ENCODE measurements around the gene NAALADL2.
"Not testable (repeated sequence)": the region's sequence is repeated elsewhere in the genome, so short reads cannot be mapped to it uniquely, and the experiment has no call there.

The NAALADL2 gene

DNA sequence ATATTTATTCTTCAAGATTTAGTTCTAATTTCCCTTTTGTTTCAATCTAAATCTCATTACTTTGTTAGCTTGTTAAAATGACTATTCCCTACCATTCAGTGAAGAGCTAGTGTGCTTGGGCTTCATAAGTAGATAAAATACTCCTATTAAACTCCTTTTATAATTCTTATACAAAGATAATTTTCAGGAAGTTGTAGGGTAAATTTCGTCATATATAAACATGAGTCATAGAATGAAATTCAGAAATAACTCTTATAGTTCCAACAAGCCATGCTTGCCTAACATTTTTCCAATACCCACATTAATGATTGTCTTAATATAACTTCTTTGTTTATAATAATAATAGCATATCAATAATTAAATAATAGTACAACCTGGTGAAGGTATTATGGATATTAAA, 407.3 kb downstream of the NAALADL2 start:
- DNase-seq (ENCODE audit: low read depth in 3 of 3) = no peak

DNA sequence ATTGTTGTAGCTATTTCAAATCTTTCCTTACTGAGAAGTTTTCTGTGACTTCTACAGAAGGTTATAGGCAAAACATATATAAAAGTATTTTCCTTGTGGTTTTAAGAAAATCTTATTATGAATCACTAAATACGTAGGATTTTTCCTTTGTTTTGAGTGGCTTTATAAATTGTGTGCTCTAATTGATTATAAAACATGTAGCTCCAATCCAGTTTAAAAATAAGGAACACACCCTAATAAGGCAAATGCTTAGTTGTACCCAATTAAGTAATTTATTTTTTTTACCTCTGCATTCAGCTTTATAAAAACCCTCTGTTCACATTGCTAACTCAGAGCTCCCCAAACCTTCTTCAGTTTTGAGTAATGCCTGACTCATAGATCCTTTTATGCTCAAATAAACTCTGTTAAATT, 408.0 kb downstream of the NAALADL2 start:
- DNase-seq (ENCODE audit: low read depth in 3 of 3) = no peak

DNA sequence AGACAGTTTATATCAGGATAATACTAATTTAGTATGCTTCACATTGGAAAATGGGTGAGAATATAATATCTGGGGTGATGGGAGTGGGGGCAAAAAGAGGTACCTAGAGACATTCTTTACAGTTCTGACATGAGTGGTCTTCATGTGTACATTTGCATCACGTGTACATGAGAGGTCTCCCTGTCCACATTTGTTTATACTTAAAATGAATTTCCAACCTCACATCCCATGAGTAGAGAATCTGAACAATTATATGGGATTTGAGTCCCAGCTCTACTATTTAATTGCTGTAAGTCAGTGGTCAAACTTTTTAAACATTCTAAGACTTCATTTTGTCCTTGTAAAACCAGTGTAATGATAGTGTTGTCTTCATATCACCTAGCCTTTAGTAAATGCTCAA, 408.4 kb downstream of the NAALADL2 start:
- no peak for DNase-seq (ENCODE audit: low read depth in 3 of 3)

DNA sequence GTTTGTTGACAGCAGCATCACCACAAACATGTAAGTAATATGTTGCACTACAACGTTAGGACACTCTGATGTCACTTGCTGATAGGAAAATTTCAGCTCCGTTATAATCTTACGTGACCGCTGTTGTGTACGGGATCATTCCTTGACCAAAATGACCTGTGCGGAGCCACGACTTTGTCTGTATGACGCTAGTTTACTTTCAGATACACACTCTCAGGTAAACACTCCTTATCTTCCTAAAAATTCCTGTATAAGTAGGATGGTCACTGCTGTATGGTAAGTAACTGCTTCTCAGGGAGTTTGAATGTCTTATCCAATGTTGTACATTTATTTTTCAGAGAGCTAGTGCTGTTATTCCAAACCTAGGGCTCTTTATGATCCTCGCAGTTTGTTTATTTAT, 410.3 kb downstream of the NAALADL2 start:
- DNase-seq (ENCODE audit: low read depth in 3 of 3) = no peak

DNA sequence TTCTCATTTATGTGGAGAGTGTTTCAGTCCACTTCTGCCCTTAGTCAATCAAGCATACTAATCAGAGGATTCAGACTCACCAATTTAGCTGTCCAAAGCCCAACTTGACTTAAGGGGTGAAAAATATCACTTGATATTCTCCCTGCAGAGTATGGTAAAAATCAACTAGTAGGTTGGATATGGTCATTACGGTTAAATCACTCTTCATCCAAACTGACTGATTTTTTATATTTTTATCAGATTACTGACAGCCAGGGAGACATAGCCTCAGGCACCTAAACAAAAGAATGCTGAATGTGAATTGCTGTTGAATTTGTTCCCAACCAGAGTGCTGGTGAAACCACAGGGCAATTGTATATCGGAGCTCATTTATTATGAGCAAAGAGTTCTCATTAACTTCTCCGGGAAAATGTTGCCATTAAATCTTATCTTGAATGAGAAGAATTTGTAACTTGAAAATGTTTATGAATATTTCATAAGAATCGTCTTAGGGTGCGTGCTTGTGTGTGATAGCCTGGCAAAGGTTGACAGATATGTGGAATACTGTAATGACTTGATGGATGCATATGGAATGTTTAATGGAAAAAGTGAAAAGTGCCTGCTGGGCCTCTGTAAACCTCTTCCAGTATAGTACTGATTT, 411.2 kb downstream of the NAALADL2 start:
- DNase-seq (ENCODE audit: low read depth in 3 of 3) = no peak

DNA sequence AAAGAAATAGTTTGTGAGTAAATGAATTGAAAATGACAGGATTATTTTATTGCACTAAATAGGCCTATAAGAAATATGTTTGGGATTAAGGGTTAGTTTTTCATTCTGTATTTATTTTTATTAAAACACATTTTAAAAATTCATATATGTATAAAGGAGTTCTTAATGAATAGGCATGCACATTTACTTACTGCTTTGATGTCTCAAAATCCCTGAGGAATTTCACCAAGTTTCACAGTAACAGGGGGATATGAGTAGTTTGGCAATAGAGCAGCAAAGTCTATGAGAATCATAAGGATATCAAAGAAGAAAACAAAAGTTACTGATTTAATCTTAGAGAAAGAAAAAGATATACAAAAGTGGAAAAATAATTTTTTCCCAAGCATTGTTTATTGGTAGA, 411.7 kb downstream of the NAALADL2 start:
- DNase-seq (ENCODE audit: low read depth in 3 of 3) = no peak

DNA sequence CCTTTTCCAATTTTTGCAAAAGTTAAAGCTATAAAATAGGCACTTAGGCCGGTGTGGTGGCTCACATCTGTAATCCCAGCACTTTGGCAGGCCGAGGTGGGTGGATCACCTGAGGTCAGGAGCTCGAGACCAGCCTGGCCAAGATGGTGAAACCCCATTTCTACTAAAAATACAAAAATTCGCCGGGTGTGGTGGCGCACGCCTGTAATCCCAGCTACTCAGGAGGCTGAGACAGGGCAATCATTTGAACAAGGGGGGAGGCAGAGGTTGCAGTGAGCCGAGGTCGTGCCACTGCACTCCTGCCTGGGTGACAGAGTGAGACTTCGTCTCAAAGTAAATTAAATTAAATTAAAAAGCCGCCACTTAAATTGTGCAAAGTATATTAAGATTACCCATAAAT, 412.3 kb downstream of the NAALADL2 start:
- DNase-seq (ENCODE audit: low read depth in 3 of 3) = not testable (repeated sequence)

DNA sequence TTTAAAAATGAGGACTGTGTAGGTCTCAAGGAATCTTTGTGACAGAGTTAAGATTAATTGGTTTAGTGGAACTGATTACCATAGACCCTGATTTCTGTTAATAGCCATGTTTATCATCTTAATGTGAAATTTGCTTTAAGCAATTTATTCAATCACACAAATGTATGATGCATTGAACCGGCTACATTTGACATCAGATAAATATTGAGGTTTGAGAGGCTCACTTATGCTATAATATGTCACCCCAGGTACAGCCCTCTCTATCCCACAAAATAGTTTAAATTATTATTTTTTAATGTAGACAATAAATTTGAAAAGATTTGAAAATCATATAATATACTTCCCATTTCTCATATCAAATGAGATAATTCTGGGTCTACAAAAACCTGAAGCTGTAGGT, 413.3 kb downstream of the NAALADL2 start:
- no peak for DNase-seq (ENCODE audit: low read depth in 3 of 3)

DNA sequence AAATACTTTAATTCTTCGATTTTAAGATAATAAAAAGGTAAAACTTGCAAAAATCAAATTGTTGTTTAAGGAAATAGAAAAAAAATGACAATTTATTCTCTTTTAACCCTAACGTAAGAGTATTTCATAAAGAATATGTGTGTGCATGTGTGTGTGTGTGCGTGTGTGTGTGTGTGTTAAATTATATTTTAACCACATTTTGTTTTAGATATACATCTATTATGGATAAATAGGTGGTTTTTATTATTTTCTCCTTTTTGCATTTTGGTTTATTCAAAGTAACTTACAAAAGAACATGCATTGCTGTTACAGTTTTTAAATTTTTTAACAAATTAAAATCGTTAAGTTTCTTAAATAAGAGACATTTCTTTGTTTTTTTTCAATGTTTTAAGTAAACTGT, 414.4 kb downstream of the NAALADL2 start:
- no peak for DNase-seq (ENCODE audit: low read depth in 3 of 3)

DNA sequence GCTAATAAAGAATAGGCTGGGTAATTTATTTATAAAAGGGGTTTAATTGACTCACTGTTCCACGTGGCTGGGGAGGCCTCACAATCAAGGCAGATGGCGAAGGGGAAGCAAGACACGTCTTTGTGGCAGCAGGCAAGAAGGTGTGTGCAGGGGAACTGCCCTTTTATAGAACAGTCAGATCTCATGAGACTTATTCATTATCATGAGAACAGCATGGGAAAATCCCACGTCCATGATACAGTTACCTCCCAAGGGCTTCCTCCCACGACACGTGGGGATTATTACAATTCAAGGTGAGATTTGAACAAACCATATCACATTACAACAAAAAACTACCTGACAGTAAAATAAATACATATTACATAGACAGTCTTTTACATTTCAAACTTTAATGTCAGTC, 414.9 kb downstream of the NAALADL2 start:
- no peak for DNase-seq (ENCODE audit: low read depth in 3 of 3)

DNA sequence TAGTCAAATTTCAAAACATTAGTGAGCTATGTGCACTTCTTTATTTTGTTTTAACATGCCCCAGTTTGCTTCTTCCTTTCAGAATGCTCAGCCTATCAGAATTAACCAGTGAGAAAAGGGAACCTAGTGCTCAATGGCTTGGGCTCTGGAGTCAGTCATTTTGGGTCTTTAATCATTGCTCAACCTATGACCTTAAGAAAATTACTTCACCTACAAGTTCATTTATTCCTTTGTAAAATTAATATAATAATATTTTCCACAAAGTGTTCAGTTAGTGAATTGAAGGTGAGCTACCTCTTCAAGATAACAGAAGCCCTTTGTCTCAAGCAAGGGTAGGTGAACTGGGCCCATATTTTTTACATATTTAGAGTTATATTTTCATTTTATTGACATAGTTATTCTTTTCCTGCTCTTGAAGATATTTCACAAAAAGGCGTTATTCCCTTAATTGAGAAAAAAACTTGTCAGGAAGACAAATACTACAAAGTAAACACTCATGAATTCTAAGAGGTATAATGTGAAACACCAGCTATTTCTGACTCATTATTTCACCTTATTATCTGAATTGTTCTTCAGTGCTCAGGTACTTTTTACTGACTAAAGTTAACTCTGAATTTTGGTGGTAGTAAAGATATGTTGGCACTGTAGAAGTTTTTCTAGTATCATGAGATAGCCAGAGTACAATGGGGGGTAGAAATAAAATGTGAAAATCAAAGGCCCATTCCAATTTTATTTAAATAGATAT, 415.5 kb downstream of the NAALADL2 start:
- DNase-seq (ENCODE audit: low read depth in 3 of 3) = no peak

DNA sequence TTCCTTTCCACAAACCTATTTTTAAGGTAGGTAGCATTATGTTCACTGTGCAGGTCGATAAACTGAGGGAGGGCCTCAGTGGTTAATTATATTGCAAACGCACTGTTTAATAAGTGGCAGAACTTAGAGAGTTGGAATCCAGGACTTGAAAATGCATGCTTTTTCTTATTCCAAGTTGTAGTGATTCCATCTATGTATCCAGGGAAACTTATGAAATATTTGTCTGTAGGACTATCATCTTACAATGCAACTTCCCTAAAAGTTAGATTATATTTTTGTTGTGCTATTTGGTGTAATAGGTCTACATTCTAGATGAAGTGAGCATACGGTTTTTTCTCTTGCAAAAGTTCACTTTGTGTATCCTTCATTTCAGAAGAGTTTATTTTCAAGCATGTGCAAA, 419.5 kb downstream of the NAALADL2 start:
- DNase-seq (ENCODE audit: low read depth in 3 of 3) = no peak

DNA sequence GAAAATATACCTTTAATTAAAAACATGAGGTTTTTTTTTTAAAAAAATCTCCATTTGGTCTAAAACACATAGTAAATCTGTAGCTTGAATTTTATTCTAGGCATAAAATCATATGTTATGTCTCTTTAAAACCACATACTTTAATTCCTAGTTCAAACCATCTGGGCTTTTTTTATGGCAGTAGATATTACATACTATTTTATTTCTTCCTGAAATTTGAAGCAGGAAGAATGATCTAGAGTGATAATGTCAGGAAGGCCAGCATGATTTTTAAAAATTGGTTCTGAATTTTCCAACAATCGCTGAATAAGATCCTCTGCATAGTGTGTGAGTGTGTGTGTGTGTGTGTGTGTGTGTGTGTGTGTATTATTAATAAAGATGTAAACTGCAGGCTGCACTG, 420.3 kb downstream of the NAALADL2 start:
- no peak for DNase-seq (ENCODE audit: low read depth in 3 of 3)

DNA sequence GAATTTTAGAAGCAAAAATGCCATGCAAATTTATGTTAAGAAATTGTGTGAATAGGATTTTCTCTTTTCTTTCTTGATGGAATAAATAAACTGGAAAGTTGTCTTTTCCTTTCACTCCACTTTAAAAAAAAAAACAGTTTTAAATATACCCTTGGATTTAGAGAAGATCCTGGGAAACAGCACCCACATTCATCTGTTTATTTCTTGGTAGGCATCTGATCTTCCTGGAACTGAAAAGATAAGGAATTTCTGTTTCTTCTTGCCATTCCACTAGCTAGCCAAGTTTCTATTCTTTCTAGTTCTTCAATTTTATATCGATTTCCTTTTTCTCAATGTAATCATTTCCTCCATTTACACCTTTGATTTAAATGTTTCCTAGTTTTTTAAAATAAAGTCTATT, 420.8 kb downstream of the NAALADL2 start:
- no peak for DNase-seq (ENCODE audit: low read depth in 3 of 3)

DNA sequence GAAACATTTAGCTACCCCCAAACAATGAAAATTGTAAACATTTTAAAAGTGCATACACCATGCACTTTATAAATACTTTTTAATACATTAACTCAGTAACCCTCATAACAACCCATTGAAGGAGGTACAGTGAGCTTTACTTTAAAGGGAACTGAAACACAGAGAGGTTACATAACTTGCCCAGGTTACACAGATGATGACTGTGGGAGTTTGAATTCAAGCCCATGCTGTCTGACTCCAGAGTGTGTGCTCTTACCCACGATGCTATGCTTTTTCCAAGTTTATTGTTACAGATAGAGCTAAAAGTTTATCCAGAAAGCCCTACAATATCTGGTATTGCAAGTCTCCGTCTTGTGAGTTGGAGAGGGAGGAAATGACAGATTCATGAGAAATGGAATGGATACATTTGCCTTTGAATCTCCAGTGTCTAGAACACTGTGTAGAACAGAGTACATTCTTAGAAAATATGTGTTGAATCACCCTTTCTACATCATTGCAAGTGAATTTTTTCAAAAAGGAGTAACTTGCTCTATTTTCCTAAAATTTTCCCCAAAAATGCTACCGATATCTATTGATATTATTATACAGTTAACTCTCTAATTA, 428.3 kb downstream of the NAALADL2 start:
- DNase-seq (ENCODE audit: low read depth in 3 of 3) = no peak

DNA sequence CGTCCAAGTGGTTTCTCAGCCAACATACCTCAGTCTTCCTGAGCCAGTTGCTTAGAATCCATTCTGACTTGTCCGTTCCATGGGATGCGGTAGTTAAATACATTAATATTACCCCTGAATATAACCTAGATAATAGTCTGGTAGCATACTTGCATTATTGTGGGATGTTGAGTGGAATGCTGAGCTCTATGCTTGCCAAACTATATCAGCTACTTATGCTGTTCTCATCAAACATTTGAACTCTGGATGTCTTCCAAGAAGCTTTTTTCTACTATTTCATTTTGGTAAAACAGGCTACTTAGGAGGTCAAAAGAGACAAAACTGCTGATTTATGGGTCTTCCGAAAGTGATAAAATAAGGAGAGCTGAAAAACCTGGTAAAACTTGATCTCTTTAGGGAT, 429.5 kb downstream of the NAALADL2 start:
- DNase-seq (ENCODE audit: low read depth in 3 of 3) = no peak

DNA sequence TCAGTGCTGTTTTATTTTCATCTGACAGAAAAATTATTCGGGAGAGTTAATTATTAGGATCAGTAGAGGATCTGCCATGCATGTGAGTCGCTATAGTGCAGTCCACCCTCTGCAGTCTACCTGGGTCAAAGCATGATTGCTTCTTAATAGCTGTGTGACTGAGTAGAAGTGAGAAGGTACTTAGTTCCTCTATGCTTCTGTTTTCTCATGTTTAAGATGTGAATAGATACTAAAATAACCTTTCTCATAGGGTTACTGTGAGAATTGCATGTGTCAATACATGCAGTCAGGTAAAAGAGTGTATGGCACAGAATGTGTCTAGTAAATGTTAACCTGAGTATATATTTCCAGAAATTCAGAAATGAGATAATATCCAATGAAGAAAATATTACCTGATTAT, 435.7 kb downstream of the NAALADL2 start:
- no peak for DNase-seq (ENCODE audit: low read depth in 3 of 3)

DNA sequence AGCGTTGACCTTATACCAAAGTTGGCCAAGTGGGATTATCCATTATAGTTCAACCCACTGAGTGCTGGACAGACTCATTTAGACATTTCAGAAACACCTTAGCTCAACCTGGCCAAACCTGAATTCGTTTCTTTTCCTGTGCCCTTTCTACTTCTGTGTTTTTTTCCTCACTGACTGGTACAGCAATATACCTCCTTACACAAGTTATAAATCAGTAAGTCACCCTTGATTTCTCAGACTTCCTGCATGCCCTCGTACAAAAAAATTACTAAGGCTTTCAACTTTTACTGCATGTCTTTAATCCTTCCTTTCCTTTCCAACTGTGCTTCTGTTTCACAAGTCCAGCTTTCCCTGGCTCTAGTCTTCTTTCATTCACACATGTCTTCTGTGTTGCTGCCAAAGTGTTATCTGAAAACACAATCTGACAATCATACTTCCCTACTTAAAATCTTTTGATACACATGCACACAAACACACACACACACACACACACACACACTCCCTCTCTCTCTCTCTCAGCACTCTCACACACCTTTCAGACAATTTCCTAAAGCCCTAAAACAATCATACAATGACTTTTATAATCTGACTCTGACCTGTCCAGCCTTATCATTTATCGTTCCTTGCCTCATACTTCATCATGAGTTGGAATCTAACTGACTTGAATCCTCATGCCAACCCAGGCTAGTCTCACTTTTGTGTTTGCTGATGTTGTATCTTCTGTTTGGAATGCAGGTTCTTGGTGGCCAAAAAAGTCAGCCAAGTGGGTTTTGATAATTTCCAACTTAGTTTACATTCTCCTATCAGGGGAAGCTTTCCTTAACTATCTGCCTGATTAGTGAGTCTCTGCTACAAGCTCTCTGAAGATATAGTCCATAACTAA, 436.4 kb downstream of the NAALADL2 start:
- no peak for DNase-seq (ENCODE audit: low read depth in 3 of 3)

DNA sequence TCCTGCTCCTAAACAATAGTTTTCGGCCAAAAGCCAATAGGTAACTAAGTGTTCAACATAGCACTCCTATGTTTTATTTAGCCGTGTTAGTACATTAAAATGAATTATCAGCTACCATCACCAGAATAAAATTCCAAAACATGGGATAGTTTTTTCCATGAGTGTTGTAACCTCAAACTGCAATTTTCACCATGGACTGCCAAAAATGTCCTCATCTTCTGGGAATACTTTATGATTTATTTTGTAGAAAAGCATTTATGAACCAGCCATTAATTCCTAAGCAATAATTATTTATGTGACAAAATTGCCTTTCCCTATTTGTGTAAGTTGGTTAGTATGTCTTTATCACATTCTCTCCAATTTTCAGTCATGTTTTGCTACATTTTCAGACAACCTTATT, 438.1 kb downstream of the NAALADL2 start:
- DNase-seq (ENCODE audit: low read depth in 3 of 3) = no peak

DNA sequence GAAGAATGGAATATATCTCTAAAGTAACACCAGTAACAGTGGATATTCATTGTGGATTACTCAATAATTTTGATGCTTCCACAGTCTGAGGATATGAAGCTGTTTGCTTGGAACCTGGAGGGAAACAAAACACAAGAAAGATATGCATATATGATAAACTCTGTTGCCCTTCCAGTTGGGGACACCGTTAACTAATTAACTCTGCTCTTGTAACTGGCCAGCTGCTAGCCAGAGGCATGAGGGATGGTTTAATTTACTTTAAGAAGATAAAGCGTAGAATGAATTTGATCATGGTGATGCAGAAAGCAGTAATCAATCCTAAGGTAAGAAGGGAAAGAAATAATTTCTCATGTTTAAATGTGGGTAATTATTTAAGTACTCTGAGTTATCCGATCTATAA, 442.6 kb downstream of the NAALADL2 start:
- no peak for DNase-seq (ENCODE audit: low read depth in 3 of 3)

DNA sequence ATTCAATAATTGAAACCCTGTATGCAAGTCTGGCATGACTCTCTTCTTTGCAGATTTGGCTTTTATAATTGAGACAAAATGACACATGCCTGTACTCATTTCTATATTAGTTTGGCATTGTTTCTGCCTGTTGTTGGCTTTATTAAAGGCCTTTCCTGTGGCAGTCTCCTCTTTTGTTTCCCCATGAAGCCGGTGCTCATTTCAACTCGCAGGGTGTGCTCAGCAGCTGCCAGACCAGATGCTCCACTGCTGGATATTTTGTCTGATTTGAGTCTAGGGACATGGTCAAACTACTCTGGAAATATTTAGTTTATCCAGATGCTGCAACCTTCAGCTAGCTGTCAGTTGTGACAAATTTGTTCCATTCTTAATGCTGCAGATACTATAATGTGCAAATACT, 445.3 kb downstream of the NAALADL2 start:
- DNase-seq (ENCODE audit: low read depth in 3 of 3) = no peak

DNA sequence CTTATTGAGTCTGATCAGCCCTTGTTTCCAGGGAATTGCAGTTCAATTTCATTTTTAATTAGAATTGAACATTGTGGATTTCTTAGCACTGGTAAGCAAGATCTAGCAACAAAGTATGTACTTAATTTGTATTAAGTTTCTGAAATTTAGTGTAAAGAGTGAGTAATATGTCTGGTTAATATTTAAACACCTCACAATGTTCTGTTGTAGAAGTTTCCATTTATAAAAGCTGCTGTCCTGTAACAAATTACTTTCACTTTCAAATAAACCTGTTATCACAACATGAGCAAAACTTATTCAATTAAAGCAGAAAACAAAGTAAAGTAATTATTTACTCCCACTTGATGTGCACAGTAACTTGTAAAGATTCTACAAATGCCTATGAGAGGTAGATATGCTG, 448.5 kb downstream of the NAALADL2 start:
- no peak for DNase-seq (ENCODE audit: low read depth in 3 of 3)

All from stimulated activated CD4-positive, alpha-beta T cell treated with anti-CD3 and anti-CD28 coated beads, TNF-alpha, amount 100 ng/mL, for 4 hours (primary cell).